NCI-H128 (cell line): Measurements from ENCODE around the gene CCDC200.
"Not testable (repeated sequence)": the region's sequence is repeated elsewhere in the genome, so short reads cannot be mapped to it uniquely, and the experiment has no call there.

Experiments used
- DNase-seq: peaks from one replicate; lab custom pipeline; 2025; ENCODE audit not compliant: unreplicated experiment; lab: John Stamatoyannopoulos, UW

Gene CCDC200

GRCh38 chr17:43216762-43217613 lies 11.4 kb downstream of the CCDC200 start:
- no peak for DNase-seq

GRCh38 chr17:43216369-43216761 lies 12.1 kb downstream of the CCDC200 start:
- DNase-seq, result no peak

- DNase-seq, result no peak
Measured at GRCh38 chr17:43215341-43215740, 13.1 kb downstream of the CCDC200 start.

GRCh38 chr17:43213545-43213944 lies 14.9 kb downstream of the CCDC200 start:
- DNase-seq, result no peak

GRCh38 chr17:43212641-43213490 lies 15.6 kb downstream of the CCDC200 start:
- no peak for DNase-seq

GRCh38 chr17:43211480-43212402 lies 16.7 kb downstream of the CCDC200 start, which contains the start of gene TMEM106A:
TSS of gene TMEM106A (plus strand) at chr17:43211875. CDS start at chr17:43213042, 1,167 bp downstream.
- no peak for DNase-seq

GRCh38 chr17:43211123-43211479 lies 17.3 kb downstream of the CCDC200 start:
- DNase-seq, result no peak

GRCh38 chr17:43210576-43210975 lies 17.8 kb downstream of the CCDC200 start:
- no peak for DNase-seq

GRCh38 chr17:43203013-43203412 lies 25.4 kb downstream of the CCDC200 start:
- DNase-seq, result not testable (repeated sequence)

GRCh38 chr17:43200127-43200526 lies 28.3 kb downstream of the CCDC200 start:
- DNase-seq, result no peak

GRCh38 chr17:43199633-43200032 lies 28.8 kb downstream of the CCDC200 start:
- DNase-seq, result no peak

GRCh38 chr17:43193251-43193650 lies 35.2 kb downstream of the CCDC200 start:
- DNase-seq, result no peak

- not testable (repeated sequence) for DNase-seq
Measured at GRCh38 chr17:43186656-43187055, 41.8 kb downstream of the CCDC200 start.

- DNase-seq, result no peak
Measured at GRCh38 chr17:43183921-43184320, 44.5 kb downstream of the CCDC200 start.

GRCh38 chr17:43176119-43176570 lies 52.3 kb downstream of the CCDC200 start:
- no peak for DNase-seq

GRCh38 chr17:43175213-43176118 lies 53.0 kb downstream of the CCDC200 start:
- no peak for DNase-seq

GRCh38 chr17:43171586-43172487 lies 56.6 kb downstream of the CCDC200 start:
- no peak for DNase-seq
